H1 (cell line): ENCODE results near the gene KCNQ1. TPM values are rescaled to one million over a fixed set of nuclear protein-coding genes. Genes with fewer than 3 reads are reported as not detected.

Experiments
- CTCF ChIA-PET: fragments of 300-600 bp; sonication (Branson Sonifier 250); formaldehyde crosslinking; loops from one replicate; lab custom pipeline; 2021; ENCODE audit not compliant: partially characterized antibody; lab: Charles Lee
- POLR2A ChIA-PET: fragments of 300-600 bp; sonication (Branson Sonifier 250); formaldehyde crosslinking; loops from one replicate; lab custom pipeline; 2021; ENCODE audit warnings: inconsistent platforms; ENCODE audit not compliant: partially characterized antibody; lab: Charles Lee
- DNase-seq, 2 experiments: peaks; one replicate each; pipeline versions ENCODE4 v3.0.0 to v3.0.0-alpha.2; 2010 to 2022; ENCODE audit warnings: low spot score in 2 of 2, low read depth in 1 of 2, mixed read lengths in 1 of 2
- FAIRE-seq: peaks from 2 replicates; lab custom pipeline; 2011; peaks lifted over from hg19 to GRCh38; lab: Jason Lieb, UNC
- H2AFZ ChIP-seq: 2 replicates; pipeline ENCODE4 v1.8.1; 2012; ENCODE audit warnings: low read length, inconsistent platforms
- H2AK5ac ChIP-seq: 2 replicates; pipeline ENCODE4 v1.6.1; 2013; ENCODE audit warnings: low read depth, low read length
- H2BK120ac ChIP-seq: replicated peaks from 2 replicates; pipeline ENCODE3; 2013; ENCODE audit warnings: low read depth, low read length, inconsistent platforms
- H2BK12ac ChIP-seq: 2 replicates; pipeline ENCODE4 v1.6.1; 2013; ENCODE audit warnings: low read depth, low read length
- H2BK15ac ChIP-seq: 2 replicates; pipeline ENCODE4 v1.6.1; 2013; ENCODE audit warnings: low read length
- H2BK20ac ChIP-seq: 2 replicates; pipeline ENCODE4 v1.6.1; 2013; ENCODE audit warnings: low read length
- H2BK5ac ChIP-seq: 2 replicates; pipeline ENCODE4 v1.6.1; 2013; ENCODE audit warnings: low read depth, low read length
- H3K14ac ChIP-seq: 2 replicates; pipeline ENCODE4 v1.6.1; 2013; ENCODE audit warnings: inconsistent platforms; ENCODE audit not compliant: insufficient read length
- H3K18ac ChIP-seq: 2 replicates; pipeline ENCODE4 v1.6.1; 2013; ENCODE audit warnings: low read length; ENCODE audit errors: extremely low read depth
- H3K23ac ChIP-seq: 2 replicates; pipeline ENCODE4 v1.6.1; 2013; ENCODE audit warnings: inconsistent platforms; ENCODE audit not compliant: insufficient read length
- H3K23me2 ChIP-seq: 2 replicates; pipeline ENCODE4 v1.6.1; 2013; ENCODE audit warnings: low read depth, low read length
- H3K27ac ChIP-seq: 2 replicates; pipeline ENCODE4 v1.6.1; 2011; ENCODE audit warnings: low read depth, low read length, inconsistent platforms
- H3K27me3 ChIP-seq, 4 experiments: replicated peaks in 1 of 4; 1 replicate in 1 of 4; 2 replicates in 3 of 4; pipeline versions ENCODE4 v1.6.1 to v1.8.1; 2011 to 2013; ENCODE audit warnings: low read length in 3 of 4, mild to moderate bottlenecking in 3 of 4, inconsistent platforms in 2 of 4, mixed read lengths in 2 of 4, moderate library complexity in 1 of 4; ENCODE audit not compliant: control insufficient read depth in 3 of 4, insufficient read depth in 3 of 4; ENCODE audit errors: extremely low read depth in 1 of 4
- H3K36me3 ChIP-seq, 4 experiments: 2 replicates each; pipeline versions ENCODE4 v1.6.1 to v1.8.1; 2011 to 2013; ENCODE audit warnings: mild to moderate bottlenecking in 4 of 4, low read length in 3 of 4, moderate library complexity in 2 of 4, control low read depth in 1 of 4, inconsistent platforms in 1 of 4; ENCODE audit not compliant: insufficient read depth in 4 of 4, control insufficient read depth in 2 of 4
- H3K4ac ChIP-seq: replicated peaks from 2 replicates; pipeline ENCODE3; 2013; ENCODE audit warnings: low read length, low read depth, mixed read lengths, inconsistent platforms; ENCODE audit not compliant: insufficient read length
- H3K4me1 ChIP-seq, 4 experiments: replicated peaks in 1 of 4; 1 replicate in 1 of 4; 2 replicates in 3 of 4; pipeline versions ENCODE4 v1.6.1 to v1.8.1; 2011 to 2013; ENCODE audit warnings: low read length in 3 of 4, inconsistent platforms in 2 of 4, mixed read lengths in 1 of 4; ENCODE audit not compliant: insufficient read depth in 4 of 4, control insufficient read depth in 3 of 4
- H3K4me2 ChIP-seq, 2 experiments: 2 replicates each; pipeline versions ENCODE4 v1.6.1 to v1.8.1; 2011 to 2013; ENCODE audit warnings: low read depth in 2 of 2, low read length in 2 of 2, control low read depth in 1 of 2, inconsistent platforms in 1 of 2, mild to moderate bottlenecking in 1 of 2; ENCODE audit not compliant: insufficient read depth in 1 of 2
- H3K4me3 ChIP-seq, 4 experiments: fragments of 200-600, 300-600 bp in 1 of 4; sonication (generic), shearing (Covaris generic), sonication (Bioruptor Twin) in 1 of 4; 2 replicates each; pipeline versions ENCODE4 v1.5.1 to v1.8.1; 2011 to 2016; ENCODE audit warnings: low read length in 4 of 4, low read depth in 3 of 4, control low read depth in 2 of 4, inconsistent platforms in 2 of 4, mild to moderate bottlenecking in 2 of 4, mixed read lengths in 1 of 4, moderate library complexity in 1 of 4; ENCODE audit not compliant: insufficient read depth in 2 of 4; ENCODE audit errors: extremely low read depth in 1 of 4
- H3K56ac ChIP-seq: replicated peaks from 2 replicates; pipeline ENCODE3; 2013; ENCODE audit warnings: low read depth, mild to moderate bottlenecking, mixed read lengths, low read length, inconsistent platforms; ENCODE audit not compliant: insufficient read length
- H3K79me1 ChIP-seq: 2 replicates; pipeline ENCODE4 v1.6.1; 2013; ENCODE audit warnings: low read depth, low read length, control low read depth
- H3K79me2 ChIP-seq, 2 experiments: 2 replicates each; pipeline versions ENCODE4 v1.6.1 to v1.8.1; 2012 to 2013; ENCODE audit warnings: low read length in 2 of 2, mild to moderate bottlenecking in 2 of 2, inconsistent platforms in 1 of 2; ENCODE audit not compliant: insufficient read depth in 2 of 2, control insufficient read depth in 1 of 2
- H3K9ac ChIP-seq, 4 experiments: replicated peaks in 1 of 4; 1 replicate in 1 of 4; 2 replicates in 3 of 4; pipeline versions ENCODE4 v1.6.1 to v1.8.1; 2011 to 2013; ENCODE audit warnings: low read depth in 3 of 4, low read length in 3 of 4, control low read depth in 2 of 4, mild to moderate bottlenecking in 2 of 4, moderate library complexity in 2 of 4, inconsistent platforms in 1 of 4; ENCODE audit errors: extremely low read depth in 1 of 4
- H3K9me3 ChIP-seq, 2 experiments: 2 replicates each; pipeline versions ENCODE4 v1.6.1 to v1.8.1; 2012 to 2013; ENCODE audit warnings: mild to moderate bottlenecking in 2 of 2, moderate library complexity in 2 of 2, control low read depth in 1 of 2, inconsistent platforms in 1 of 2, low read depth in 1 of 2, low read length in 1 of 2, mixed read lengths in 1 of 2; ENCODE audit not compliant: insufficient read depth in 2 of 2
- H4K20me1 ChIP-seq, 2 experiments: replicated peaks in 1 of 2; 2 replicates each; pipeline versions ENCODE3 to v1.8.1; 2011 to 2013; ENCODE audit warnings: inconsistent platforms in 2 of 2, low read length in 2 of 2, mild to moderate bottlenecking in 1 of 2; ENCODE audit not compliant: insufficient read depth in 2 of 2, control insufficient read depth in 1 of 2
- H4K5ac ChIP-seq: 2 replicates; pipeline ENCODE4 v1.6.1; 2013; ENCODE audit warnings: low read length, low read depth, mixed read lengths, inconsistent platforms; ENCODE audit not compliant: insufficient read length
- H4K8ac ChIP-seq: 2 replicates; pipeline ENCODE4 v1.8.0; 2013; ENCODE audit warnings: mild to moderate bottlenecking, moderate library complexity, low read length, inconsistent platforms; ENCODE audit not compliant: insufficient read depth; ENCODE audit errors: extremely low read depth
- H4K91ac ChIP-seq: replicated peaks from 2 replicates; pipeline ENCODE3; 2013; ENCODE audit warnings: low read length, mixed read lengths, inconsistent platforms; ENCODE audit not compliant: insufficient read length
- BRCA1 ChIP-seq: IDR thresholded peaks from 2 replicates; pipeline ENCODE4 v1.6.1; 2012; ENCODE audit warnings: low read depth, low read length, improper control_type of control experiment
- CEBPB ChIP-seq: IDR thresholded peaks from 2 replicates; pipeline ENCODE4 v1.6.1; 2012; ENCODE audit warnings: low read depth, low read length
- CTBP2 ChIP-seq: IDR thresholded peaks from 2 replicates; pipeline ENCODE4 v1.7.0; 2011; ENCODE audit warnings: borderline replicate concordance, mild to moderate bottlenecking, moderate library complexity, mixed read lengths, low read length; ENCODE audit not compliant: insufficient read depth, insufficient read length
- GABPA ChIP-seq: IDR thresholded peaks from 2 replicates; pipeline ENCODE4 v1.6.1; 2011; ENCODE audit warnings: mild to moderate bottlenecking, low read length, moderate library complexity, borderline replicate concordance; ENCODE audit not compliant: insufficient read depth
- JUND ChIP-seq: IDR thresholded peaks from 2 replicates; pipeline ENCODE4 v1.6.1; 2011; ENCODE audit warnings: mild to moderate bottlenecking, improper control_type of control experiment, low read length
- KDM1A ChIP-seq: fragments of 200-600, 300-600 bp; sonication (generic); IDR thresholded peaks from 2 replicates; pipeline ENCODE4 v1.7.1; 2016; ENCODE audit warnings: mild to moderate bottlenecking, low read length, borderline replicate concordance
- KDM4A ChIP-seq: IDR thresholded peaks from one replicate; pipeline ENCODE4 v1.7.1; 2012; ENCODE audit warnings: low read depth, mild to moderate bottlenecking, moderate library complexity, low read length, inconsistent platforms; ENCODE audit not compliant: severe bottlenecking
- POLR2AphosphoS5 ChIP-seq: IDR thresholded peaks from 2 replicates; pipeline ENCODE4 v1.6.1; 2011; ENCODE audit warnings: low read depth, low read length
- SIRT6 ChIP-seq: IDR thresholded peaks from one replicate; pipeline ENCODE4 v1.7.1; 2012; ENCODE audit warnings: low read length, inconsistent platforms
- SP1 ChIP-seq: IDR thresholded peaks from 2 replicates; pipeline ENCODE4 v1.6.1; 2011; ENCODE audit warnings: low read depth, low read length
- WGBS, 2 experiments: shearing (Covaris generic) in 1 of 2; methylation state at CpG; one replicate each; pipeline versions ENCODE4 v1.1.6 to v1.1.7; 2013 to 2015; ENCODE audit warnings: low lambda C conversion rate in 2 of 2, mixed read lengths in 2 of 2, inconsistent platforms in 1 of 2, low coverage in 1 of 2, missing lambda C conversion rate in 1 of 2; ENCODE audit not compliant: insufficient replicate concordance in 2 of 2, insufficient coverage in 1 of 2, insufficient read length in 1 of 2; ENCODE audit errors: extremely low coverage in 1 of 2, missing lambda C conversion rate in 1 of 2; 5-methylcytosine and 5-hydroxymethylcytosine counted together
- polyA plus RNA-seq, 7 experiments: library from polyadenylated mRNA; depleted of rRNA in 3 of 7; stranded (reverse) in 5 of 7; unstranded in 2 of 7; fragments of >200 nt in 5 of 7; fragments of 200-250 nt in 2 of 7; gene quantifications; 1 replicate in 5 of 7; 2 replicates in 1 of 7; 4 replicates in 1 of 7; pipeline versions ENCODE4 v1.2.1 to v1.2.3, GENCODE V29; 2011 to 2013; ENCODE audit warnings: missing spikeins in 2 of 7, mixed read lengths in 2 of 7
- total RNA-seq: library from RNA; stranded (reverse); fragmentation: NEBNext Ultra II Directional; extraction: Animal tissue kit (Norgen Biotek cat#: 25700); gene quantifications from 2 replicates; pipeline ENCODE4 v1.2.1, GENCODE V29; 2021
- TF ChIP-seq, protein P1 (sequence below), 3 experiments: IDR thresholded peaks; 1 replicate in 2 of 3; 2 replicates in 1 of 3; pipeline versions ENCODE4 v1.5.1 to v1.6.1; 2011; ENCODE audit warnings: low read length in 3 of 3, mild to moderate bottlenecking in 3 of 3, inconsistent platforms in 2 of 3, low read depth in 1 of 3, moderate library complexity in 1 of 3; ENCODE audit not compliant: insufficient read depth in 1 of 3; ENCODE audit errors: control extremely low read depth in 1 of 3
- TF ChIP-seq, protein P2 (sequence below): IDR thresholded peaks from 2 replicates; pipeline ENCODE4 v1.6.1; 2011; ENCODE audit warnings: low read depth, mild to moderate bottlenecking, low read length; ENCODE audit not compliant: insufficient read depth

KCNQ1 gene
- total and polyA plus RNA-seq, 2 of the 8 experiments (the other 6 are each of a cell fraction or from before 2014, with no cell fraction given), result 1.9 to 2.0 TPM

DNA sequence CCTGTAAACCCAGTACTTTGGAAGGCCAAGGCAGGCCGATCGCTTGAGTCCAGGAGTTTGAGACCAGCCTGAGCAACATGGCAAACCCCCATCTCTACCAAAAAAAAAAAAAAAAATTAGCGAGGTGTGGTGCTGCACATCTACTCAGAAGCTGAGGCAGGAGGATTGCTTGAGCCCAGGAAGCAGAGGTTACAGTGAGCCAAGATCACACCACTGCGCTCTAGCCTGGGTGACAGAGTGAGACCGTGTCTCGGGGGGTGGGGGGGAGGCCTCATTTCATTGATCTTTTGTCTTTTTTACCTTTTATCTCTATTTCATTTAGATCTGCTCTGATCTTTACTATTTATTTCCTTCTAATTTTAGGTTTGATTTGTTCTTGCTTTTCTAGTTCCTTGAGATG is 203.1 kb downstream of the KCNQ1 start:
- no peak overlapping the region for H4K91ac ChIP-seq
- no peak overlapping the region for H3K23ac ChIP-seq
- WGBS, 2 experiments, result 97% methylated on average over 4 of the region's 6 CpGs; no CpG with 5 or more reads in 1 of the 2 experiments
- peaks cover 80 to 84% of the 10 kb centered on the region in 2 experiments for H3K9me3 ChIP-seq
- no peak overlapping the region for H2BK20ac ChIP-seq
- no peak overlapping the region for H3K56ac ChIP-seq
- H2BK12ac ChIP-seq, result no peak overlapping the region
- H3K79me2 ChIP-seq, result no peaks in the 10 kb centered on the region
- no peak overlapping the region for H3K4me2 ChIP-seq
- H2AK5ac ChIP-seq, result no peak overlapping the region
- ChIA-PET CTCF (no interaction called here), POLR2A (no interaction called here)
- no peak overlapping the region for H2BK120ac ChIP-seq
- no peak overlapping the region for H2BK5ac ChIP-seq
- H3K9ac ChIP-seq, result no peak overlapping the region
- H2AFZ ChIP-seq, result no peak overlapping the region
- H4K8ac ChIP-seq, result no peak overlapping the region
- H3K23me2 ChIP-seq, result no peaks in the 10 kb centered on the region
- H3K4me1 ChIP-seq, result no peaks in the 10 kb centered on the region
- H3K4me3 ChIP-seq, result no peak overlapping the region
- no peak overlapping the region for H3K18ac ChIP-seq
- H3K27ac ChIP-seq, result no peak overlapping the region
- H3K14ac ChIP-seq, result no peak overlapping the region
- peaks cover 6 to 50% (median 31%) of the 10 kb centered on the region in 4 experiments for H3K27me3 ChIP-seq
- no peaks in the 10 kb centered on the region for H4K20me1 ChIP-seq
- no peak overlapping the region for H4K5ac ChIP-seq
- DNase-seq, result no peak
- no peak overlapping the region for H2BK15ac ChIP-seq
- no peak for FAIRE-seq
- no peaks in the 10 kb centered on the region for H3K79me1 ChIP-seq
- no peak overlapping the region for H3K4ac ChIP-seq
- H3K36me3 ChIP-seq, result peaks cover 0 to 7% (median 0%) of the 10 kb centered on the region in 4 experiments; a peak in 3 of 8 replicates
- TF ChIP-seq GABPA, result no peak
- TF ChIP-seq CTBP2, result no peak
- TF ChIP-seq KDM1A, result no peak
- no peak for TF ChIP-seq SP1
- no peak for TF ChIP-seq POLR2AphosphoS5
- TF ChIP-seq, protein P1, sequence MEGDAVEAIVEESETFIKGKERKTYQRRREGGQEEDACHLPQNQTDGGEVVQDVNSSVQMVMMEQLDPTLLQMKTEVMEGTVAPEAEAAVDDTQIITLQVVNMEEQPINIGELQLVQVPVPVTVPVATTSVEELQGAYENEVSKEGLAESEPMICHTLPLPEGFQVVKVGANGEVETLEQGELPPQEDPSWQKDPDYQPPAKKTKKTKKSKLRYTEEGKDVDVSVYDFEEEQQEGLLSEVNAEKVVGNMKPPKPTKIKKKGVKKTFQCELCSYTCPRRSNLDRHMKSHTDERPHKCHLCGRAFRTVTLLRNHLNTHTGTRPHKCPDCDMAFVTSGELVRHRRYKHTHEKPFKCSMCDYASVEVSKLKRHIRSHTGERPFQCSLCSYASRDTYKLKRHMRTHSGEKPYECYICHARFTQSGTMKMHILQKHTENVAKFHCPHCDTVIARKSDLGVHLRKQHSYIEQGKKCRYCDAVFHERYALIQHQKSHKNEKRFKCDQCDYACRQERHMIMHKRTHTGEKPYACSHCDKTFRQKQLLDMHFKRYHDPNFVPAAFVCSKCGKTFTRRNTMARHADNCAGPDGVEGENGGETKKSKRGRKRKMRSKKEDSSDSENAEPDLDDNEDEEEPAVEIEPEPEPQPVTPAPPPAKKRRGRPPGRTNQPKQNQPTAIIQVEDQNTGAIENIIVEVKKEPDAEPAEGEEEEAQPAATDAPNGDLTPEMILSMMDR (IDR thresholded peaks at IDR 0.05; ENCODE audit: control extremely low read depth in 1 of 3, insufficient read depth in 1 of 3, low read depth in 1 of 3, low read length in 3 of 3), result no peak
- no peak for TF ChIP-seq JUND
- TF ChIP-seq BRCA1, result no peak
- no peak for TF ChIP-seq KDM4A
- TF ChIP-seq CEBPB, result no peak
- TF ChIP-seq SIRT6, result no peak
- TF ChIP-seq, protein P2, sequence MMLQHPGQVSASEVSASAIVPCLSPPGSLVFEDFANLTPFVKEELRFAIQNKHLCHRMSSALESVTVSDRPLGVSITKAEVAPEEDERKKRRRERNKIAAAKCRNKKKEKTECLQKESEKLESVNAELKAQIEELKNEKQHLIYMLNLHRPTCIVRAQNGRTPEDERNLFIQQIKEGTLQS, result no peak
